Chondrocyte (in vitro differentiated cells): ENCODE measurements around the gene RBM19. TPM values are rescaled to one million over a fixed set of nuclear protein-coding genes. Genes with fewer than 3 reads are reported as not detected.
A peak's percentile ranks its signal among the peaks of the same experiment; 100 is the strongest.

ENCODE experiments used
- DNase-seq: peaks from one replicate; pipeline ENCODE4 v3.0.0; 2021; ENCODE audit warnings: mixed read lengths, low spot score
- H3K27ac Mint-ChIP-seq: one replicate; pipeline ENCODE4 v1.8.0; 2021; ENCODE audit warnings: mild to moderate bottlenecking, moderate library complexity, mixed read lengths; ENCODE audit not compliant: unreplicated experiment
- H3K27me3 Mint-ChIP-seq: 2 replicates; pipeline ENCODE4 v1.8.0; 2021; ENCODE audit warnings: low read depth, mixed read lengths
- H3K36me3 Mint-ChIP-seq: 2 replicates; pipeline ENCODE4 v1.8.0; 2021; ENCODE audit warnings: low read depth, mixed read lengths
- H3K4me1 Mint-ChIP-seq: 2 replicates; pipeline ENCODE4 v1.8.0; 2021; ENCODE audit warnings: low read depth, mild to moderate bottlenecking, mixed read lengths
- H3K4me3 Mint-ChIP-seq: one replicate; pipeline ENCODE4 v1.8.0; 2021; ENCODE audit warnings: mild to moderate bottlenecking, moderate library complexity, mixed read lengths; ENCODE audit not compliant: unreplicated experiment
- H3K9me3 Mint-ChIP-seq: 2 replicates; pipeline ENCODE4 v1.8.0; 2021; ENCODE audit warnings: low read depth, mixed read lengths
- total RNA-seq: library from RNA; stranded (reverse); gene quantifications from 3 replicates; pipeline ENCODE4 v1.2.1, GENCODE V29; 2021
- TF ChIP-seq, protein P1 (sequence below): fragments of 200-600 bp; sonication (generic); IDR thresholded peaks from 2 replicates; pipeline ENCODE4 v1.5.0; 2021; ENCODE audit warnings: antibody characterized with exemption, mild to moderate bottlenecking, moderate library complexity

The RBM19 gene
- total RNA-seq, 1 donor from 2014 or later: 16.2 TPM

- no peaks in the 10 kb centered on the region for H3K27me3 Mint-ChIP-seq
- peaks cover 36% of the 10 kb centered on the region for H3K36me3 Mint-ChIP-seq
These were observed 8.0 kb downstream of the RBM19 start for GRCh38 chr12:113958108-113958507.

GRCh38 chr12:113957627-113958026 lies 8.5 kb downstream of the RBM19 start:
- TF ChIP-seq, protein P1, sequence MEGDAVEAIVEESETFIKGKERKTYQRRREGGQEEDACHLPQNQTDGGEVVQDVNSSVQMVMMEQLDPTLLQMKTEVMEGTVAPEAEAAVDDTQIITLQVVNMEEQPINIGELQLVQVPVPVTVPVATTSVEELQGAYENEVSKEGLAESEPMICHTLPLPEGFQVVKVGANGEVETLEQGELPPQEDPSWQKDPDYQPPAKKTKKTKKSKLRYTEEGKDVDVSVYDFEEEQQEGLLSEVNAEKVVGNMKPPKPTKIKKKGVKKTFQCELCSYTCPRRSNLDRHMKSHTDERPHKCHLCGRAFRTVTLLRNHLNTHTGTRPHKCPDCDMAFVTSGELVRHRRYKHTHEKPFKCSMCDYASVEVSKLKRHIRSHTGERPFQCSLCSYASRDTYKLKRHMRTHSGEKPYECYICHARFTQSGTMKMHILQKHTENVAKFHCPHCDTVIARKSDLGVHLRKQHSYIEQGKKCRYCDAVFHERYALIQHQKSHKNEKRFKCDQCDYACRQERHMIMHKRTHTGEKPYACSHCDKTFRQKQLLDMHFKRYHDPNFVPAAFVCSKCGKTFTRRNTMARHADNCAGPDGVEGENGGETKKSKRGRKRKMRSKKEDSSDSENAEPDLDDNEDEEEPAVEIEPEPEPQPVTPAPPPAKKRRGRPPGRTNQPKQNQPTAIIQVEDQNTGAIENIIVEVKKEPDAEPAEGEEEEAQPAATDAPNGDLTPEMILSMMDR: no peak

More at GRCh38 chr12:113958108-113958507, 8.0 kb downstream of the RBM19 start:
- no peak for DNase-seq
- Mint-ChIP-seq H3K27ac (no peak overlapping the region), H3K4me1 (no peaks in the 10 kb centered on the region), H3K9me3 (no peaks in the 10 kb centered on the region), H3K4me3 (no peak overlapping the region)
- TF ChIP-seq, protein P1: no peak

GRCh38 chr12:113955109-113955970 lies 10.8 kb downstream of the RBM19 start:
- Mint-ChIP-seq H3K27ac (no peak overlapping the region), H3K4me3 (no peak overlapping the region), H3K27me3 (no peaks in the 10 kb centered on the region), H3K36me3 (peaks cover 33% of the 10 kb centered on the region), H3K9me3 (no peaks in the 10 kb centered on the region), H3K4me1 (no peaks in the 10 kb centered on the region)
- DNase-seq: no peak
- TF ChIP-seq, protein P1: peak; percentile 73

More at GRCh38 chr12:113957627-113958026, 8.5 kb downstream of the RBM19 start:
- H3K4me3 Mint-ChIP-seq: no peak overlapping the region
- no peaks in the 10 kb centered on the region for H3K9me3 Mint-ChIP-seq
- H3K36me3 Mint-ChIP-seq: peaks cover 40% of the 10 kb centered on the region
- DNase-seq: no peak
- H3K27ac Mint-ChIP-seq: no peak overlapping the region
- no peaks in the 10 kb centered on the region for H3K27me3 Mint-ChIP-seq
- H3K4me1 Mint-ChIP-seq: no peaks in the 10 kb centered on the region

- Mint-ChIP-seq H3K27ac (no peak overlapping the region), H3K9me3 (no peaks in the 10 kb centered on the region), H3K27me3 (no peaks in the 10 kb centered on the region), H3K4me3 (no peak overlapping the region), H3K36me3 (peaks cover 29% of the 10 kb centered on the region), H3K4me1 (no peaks in the 10 kb centered on the region)
- TF ChIP-seq, protein P1: no peak
- no peak for DNase-seq
These were observed 11.6 kb downstream of the RBM19 start for GRCh38 chr12:113954547-113954946.

DNA sequence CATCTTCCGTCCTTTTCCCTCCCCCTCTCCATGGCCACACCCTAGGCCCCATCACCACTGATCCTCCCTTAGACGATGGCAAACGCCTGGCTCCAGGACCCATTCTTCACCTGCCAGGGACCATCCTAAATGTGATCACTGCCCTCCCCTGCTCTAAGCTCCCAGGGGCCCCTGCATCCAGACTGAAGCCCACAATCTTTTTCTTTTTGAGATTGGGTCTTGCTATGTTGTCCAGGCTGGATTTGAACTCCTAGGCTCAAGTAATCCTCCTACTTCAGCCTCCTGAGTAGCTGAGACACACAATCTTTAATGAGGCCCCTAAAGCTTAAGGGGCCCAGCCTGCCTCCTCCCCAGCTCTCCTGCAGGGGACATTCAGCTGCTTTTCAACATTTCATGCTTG lies 15.3 kb downstream of the RBM19 start:
- Mint-ChIP-seq H3K4me1 (no peaks in the 10 kb centered on the region), H3K27me3 (no peaks in the 10 kb centered on the region), H3K9me3 (no peaks in the 10 kb centered on the region), H3K27ac (no peak overlapping the region), H3K36me3 (peaks cover 39% of the 10 kb centered on the region), H3K4me3 (no peak overlapping the region)
- TF ChIP-seq, protein P1: no peak
- DNase-seq: no peak
